GM19238 (cell line): ENCODE measurements around the gene FAM151A.
"Not testable (repeated sequence)": the region's sequence is repeated elsewhere in the genome, so short reads cannot be mapped to it uniquely, and the experiment has no call there.

Experiments
- DNase-seq: peaks from one replicate; pipeline ENCODE4 v3.0.0; 2011; ENCODE audit warnings: low spot score; ENCODE audit not compliant: insufficient read length

Gene FAM151A

GRCh38 chr1:54636461-54637446, 13.4 kb upstream of the FAM151A start:
- DNase-seq, result not testable (repeated sequence)

DNA sequence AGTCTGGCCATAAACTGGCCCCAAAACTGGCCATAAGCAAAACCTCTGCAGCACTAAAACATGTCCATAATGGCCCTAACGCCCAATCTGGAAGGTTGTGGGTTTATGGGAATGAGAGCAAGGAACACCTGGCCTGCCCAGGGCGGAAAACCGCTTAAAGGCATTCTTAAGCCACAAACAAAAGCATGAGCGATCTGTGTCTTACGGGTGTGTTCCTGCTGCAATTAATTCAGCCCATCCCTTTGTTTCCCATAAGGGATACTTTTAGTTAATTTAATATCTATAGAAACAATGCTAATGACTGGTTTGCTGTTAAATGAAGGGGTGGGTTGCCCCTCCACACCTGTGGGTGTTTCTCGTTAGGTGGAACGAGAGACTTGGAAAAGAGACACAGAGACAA, 12.5 kb upstream of the FAM151A start:
- DNase-seq, result not testable (repeated sequence)

GRCh38 chr1:54627196-54627595, 3.9 kb upstream of the FAM151A start:
- DNase-seq, result no peak

- no peak for DNase-seq
Observed at GRCh38 chr1:54624466-54625464, 1.4 kb upstream of the FAM151A start.

DNA sequence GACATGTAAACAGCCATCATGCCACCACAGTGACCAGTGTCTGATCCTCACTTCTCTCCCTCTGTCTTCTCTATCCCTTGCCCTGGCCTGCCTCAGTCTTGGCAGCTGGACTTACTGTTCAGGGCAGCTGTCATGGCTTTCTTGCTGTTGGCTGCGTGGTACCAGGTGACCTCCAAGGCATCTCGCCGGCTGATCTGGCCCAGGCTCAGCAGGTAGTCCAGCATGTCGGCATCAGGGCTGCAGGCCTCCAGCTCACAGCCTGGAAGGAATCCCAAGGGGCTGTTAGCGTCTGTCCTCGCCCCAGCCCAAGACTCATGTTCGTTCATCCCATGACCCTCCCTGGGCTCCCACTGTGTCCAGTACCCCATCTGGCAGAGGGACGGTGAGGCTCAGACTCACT, 3.6 kb downstream of the FAM151A start:
- DNase-seq, result no peak

GRCh38 chr1:54615531-54616279, 7.6 kb downstream of the FAM151A start:
- no peak for DNase-seq

DNA sequence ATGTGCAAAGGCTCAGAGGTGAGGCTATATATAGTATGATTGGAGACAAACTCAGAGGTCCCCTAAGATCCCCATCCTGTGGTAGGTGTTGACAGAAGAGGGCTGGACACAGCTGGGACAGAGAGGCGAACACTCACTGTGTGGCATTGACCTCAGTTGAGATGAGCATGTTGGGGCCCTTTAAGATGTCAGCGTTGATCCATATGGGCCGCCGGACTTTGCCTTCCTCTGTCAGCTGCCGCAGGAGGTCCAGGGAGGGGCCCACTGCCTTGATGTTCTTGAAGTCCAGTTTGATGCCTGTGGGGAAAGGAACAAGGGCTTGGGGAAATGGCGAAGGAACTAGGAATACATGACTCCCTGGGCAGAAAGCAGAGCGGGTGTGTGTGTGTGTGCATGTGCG, 8.8 kb downstream of the FAM151A start:
- DNase-seq, result no peak

DNA sequence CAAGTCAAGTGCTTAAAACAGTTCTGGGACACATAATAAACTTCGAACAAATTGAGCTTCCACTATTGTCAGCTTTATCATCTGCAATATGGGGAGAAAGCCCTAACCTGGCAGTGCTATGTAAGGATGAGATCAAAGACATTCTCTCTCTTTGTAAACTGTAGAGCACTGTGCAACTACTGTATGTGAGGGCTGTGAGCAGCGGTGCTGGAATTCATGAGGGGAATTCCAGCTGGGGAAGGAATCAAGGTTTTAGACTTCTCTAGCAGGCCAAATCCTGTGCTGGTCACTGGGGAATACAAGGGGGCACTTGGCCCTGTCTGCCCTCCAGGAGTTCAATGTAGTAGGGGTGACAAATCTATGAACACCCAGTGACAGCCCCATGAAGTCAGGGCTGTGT, 9.3 kb downstream of the FAM151A start:
- DNase-seq, result no peak

- no peak for DNase-seq
Observed at GRCh38 chr1:54611621-54612020, 11.7 kb downstream of the FAM151A start.

GRCh38 chr1:54610601-54611580, 12.4 kb downstream of the FAM151A start:
- no peak for DNase-seq

GRCh38 chr1:54610048-54610447, 13.3 kb downstream of the FAM151A start:
- DNase-seq, result no peak

GRCh38 chr1:54609301-54609921, 13.9 kb downstream of the FAM151A start:
- DNase-seq, result no peak

- no peak for DNase-seq
Observed at GRCh38 chr1:54608566-54609230, 14.6 kb downstream of the FAM151A start.

- no peak for DNase-seq
Observed at GRCh38 chr1:54607821-54608565, 15.3 kb downstream of the FAM151A start.

- no peak for DNase-seq
Observed at GRCh38 chr1:54606990-54607325, 16.4 kb downstream of the FAM151A start.

DNA sequence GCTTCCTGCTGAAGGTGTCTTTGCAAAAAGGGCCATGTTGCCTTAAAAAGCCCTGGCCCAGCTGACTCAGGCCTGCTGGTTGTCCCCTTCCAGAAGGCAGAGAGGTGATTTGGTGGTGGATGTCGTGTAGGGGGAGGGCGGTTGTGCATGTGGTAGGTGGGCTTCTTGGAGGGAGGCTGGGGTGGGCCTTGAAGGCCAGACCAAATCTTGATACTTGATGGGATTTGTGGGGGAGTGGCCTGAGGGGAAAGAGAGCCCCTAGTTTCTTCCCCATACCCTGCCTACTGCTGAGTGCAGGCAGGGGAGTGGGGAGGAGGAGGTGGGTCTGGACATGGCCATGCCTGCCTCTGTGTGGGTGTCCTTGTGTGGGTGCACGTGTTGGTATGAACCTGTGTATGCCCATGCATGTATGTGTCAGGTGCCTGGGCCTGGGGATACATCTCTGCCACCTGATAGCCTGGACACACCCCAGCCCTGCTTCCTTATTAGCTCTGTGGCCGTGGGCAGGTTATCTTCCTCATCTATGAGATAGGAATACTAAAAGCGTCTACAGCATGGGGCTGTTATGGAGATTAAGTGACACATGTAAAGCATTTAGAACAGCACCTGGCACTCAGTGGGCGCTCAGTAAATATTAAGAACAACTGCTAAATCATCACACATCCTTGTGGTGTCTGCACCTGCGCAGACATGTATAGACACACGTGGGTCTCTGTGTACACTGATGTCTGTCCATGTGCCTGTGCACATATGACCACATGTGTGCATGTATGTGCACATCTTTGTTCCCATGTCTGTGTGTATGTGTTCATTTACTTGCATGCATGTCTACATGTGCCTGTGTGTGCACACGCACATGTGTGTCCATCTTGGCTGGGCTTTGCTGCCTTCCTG, 17.0 kb downstream of the FAM151A start:
- no peak for DNase-seq
